Inferior parietal cortex (tissue), 1 donor: ENCODE results near the gene NKX2-2.
A peak's percentile ranks its signal among the peaks of the same experiment; 100 is the strongest.
"Not testable (repeated sequence)": the region's sequence is repeated elsewhere in the genome, so short reads cannot be mapped to it uniquely, and the experiment has no call there.

Experiments used
- DNase-seq: peaks from one replicate; pipeline ENCODE4 v3.0.0-alpha.2; 2016; ENCODE audit errors: extremely low spot score

NKX2-2 gene

GRCh38 chr20:21508230-21509078 lies 5.4 kb downstream of the NKX2-2 start:
- DNase-seq: peak; percentile 79

GRCh38 chr20:21507400-21508229 lies 6.2 kb downstream of the NKX2-2 start:
- DNase-seq: peak; percentile 29

- peak; percentile 75 for DNase-seq
Observed at GRCh38 chr20:21505810-21506530, 7.9 kb downstream of the NKX2-2 start.

- peak; percentile 69 for DNase-seq
Observed at GRCh38 chr20:21505161-21505809, 8.6 kb downstream of the NKX2-2 start.

GRCh38 chr20:21504323-21504722 lies 9.5 kb downstream of the NKX2-2 start:
- DNase-seq: no peak

GRCh38 chr20:21503345-21503744 lies 10.5 kb downstream of the NKX2-2 start:
- no peak for DNase-seq

GRCh38 chr20:21501184-21501583 lies 12.7 kb downstream of the NKX2-2 start:
- DNase-seq: no peak

- DNase-seq: no peak
Observed at GRCh38 chr20:21500599-21500998, 13.3 kb downstream of the NKX2-2 start.

GRCh38 chr20:21499641-21500040 lies 14.2 kb downstream of the NKX2-2 start:
- DNase-seq: no peak

- no peak for DNase-seq
Observed at GRCh38 chr20:21498635-21499034, 15.2 kb downstream of the NKX2-2 start.

- no peak for DNase-seq
Observed at GRCh38 chr20:21498195-21498594, 15.7 kb downstream of the NKX2-2 start.

- DNase-seq: no peak
Observed at GRCh38 chr20:21496452-21496851, 17.4 kb downstream of the NKX2-2 start.

GRCh38 chr20:21493049-21493448 lies 20.8 kb downstream of the NKX2-2 start:
- no peak for DNase-seq

GRCh38 chr20:21490105-21490504 lies 23.8 kb downstream of the NKX2-2 start:
- DNase-seq: peak; percentile 12

GRCh38 chr20:21480144-21480543 lies 33.7 kb downstream of the NKX2-2 start:
- DNase-seq: not testable (repeated sequence)

- DNase-seq: no peak
Observed at GRCh38 chr20:21465799-21466198, 48.1 kb downstream of the NKX2-2 start.

- DNase-seq: no peak
Observed at GRCh38 chr20:21464916-21465315, 48.9 kb downstream of the NKX2-2 start.
